Head of caudate nucleus (tissue), 42 donors: ENCODE results near the gene NPTXR.
A peak's percentile ranks its signal among the peaks of the same experiment; 100 is the strongest.
"Not testable (repeated sequence)": the region's sequence is repeated elsewhere in the genome, so short reads cannot be mapped to it uniquely, and the experiment has no call there.

Experiments used
- DNase-seq, 42 donors: peaks; one replicate each; pipeline versions ENCODE4 v3.0.0 to v3.0.0-alpha.2; 2020 to 2021; ENCODE audit warnings: mixed read lengths in 7 of 42
- intact Hi-C: fragments of 100-400 bp; cut with DNase I; formaldehyde crosslinking; loops from one replicate; pipeline ENCODE4 v1.15.0; 2022

NPTXR gene

GRCh38 chr22:38861170-38861876 is 17.5 kb upstream of the NPTXR start:
- intact Hi-C loops, result loop anchor here (10.0 kb wide), 1 partner anchor 67 kb away; the partner anchor contains the start of gene DNAL4
- DNase-seq, result peak in 1 of 42 donors; percentile 45

- peak in 1 of 42 donors; percentile 45 for DNase-seq
- intact Hi-C loops, result loop anchor here (10.0 kb wide), 1 partner anchor 66 kb away; the partner anchor contains the start of gene DNAL4
Observed at GRCh38 chr22:38860283-38861169, 16.7 kb upstream of the NPTXR start.

DNA sequence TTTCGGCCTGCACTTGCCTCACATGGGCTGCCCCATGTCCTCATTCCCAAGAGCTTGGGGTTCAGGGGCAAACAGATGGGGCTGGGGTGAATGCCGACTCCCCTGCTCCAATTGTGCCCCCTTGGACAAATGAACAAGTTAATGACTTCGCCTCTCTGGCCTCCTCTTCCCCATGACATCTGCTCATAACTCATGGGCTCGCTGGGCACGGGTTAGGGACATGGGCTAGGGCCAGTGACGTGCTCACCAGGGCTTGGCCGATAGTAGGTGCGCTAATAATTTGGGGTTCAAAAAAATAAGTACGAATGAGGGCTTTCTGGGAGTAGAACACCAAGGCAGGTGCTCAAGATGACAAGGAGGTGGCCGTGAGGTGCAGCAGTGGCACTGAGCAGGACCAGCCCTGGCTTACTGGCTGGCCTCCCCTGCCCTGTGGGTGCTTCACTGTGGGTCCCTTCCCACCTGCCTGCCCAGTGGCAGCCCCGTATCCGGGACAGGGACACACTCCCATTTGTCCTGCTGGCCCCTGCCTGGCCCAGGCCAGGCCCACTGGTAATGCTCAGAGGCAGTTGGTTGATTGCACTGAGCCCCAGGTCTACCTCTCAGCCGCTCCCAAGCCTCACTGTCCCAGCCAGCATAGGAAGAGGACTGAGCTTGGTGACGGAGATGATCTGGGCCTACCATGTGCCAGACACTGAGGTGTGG is 15.9 kb upstream of the NPTXR start:
- DNase-seq, result no peak
- intact Hi-C loops, result loop anchor here (10.0 kb wide), 1 partner anchor 65 kb away; the partner anchor contains the start of gene DNAL4

DNA sequence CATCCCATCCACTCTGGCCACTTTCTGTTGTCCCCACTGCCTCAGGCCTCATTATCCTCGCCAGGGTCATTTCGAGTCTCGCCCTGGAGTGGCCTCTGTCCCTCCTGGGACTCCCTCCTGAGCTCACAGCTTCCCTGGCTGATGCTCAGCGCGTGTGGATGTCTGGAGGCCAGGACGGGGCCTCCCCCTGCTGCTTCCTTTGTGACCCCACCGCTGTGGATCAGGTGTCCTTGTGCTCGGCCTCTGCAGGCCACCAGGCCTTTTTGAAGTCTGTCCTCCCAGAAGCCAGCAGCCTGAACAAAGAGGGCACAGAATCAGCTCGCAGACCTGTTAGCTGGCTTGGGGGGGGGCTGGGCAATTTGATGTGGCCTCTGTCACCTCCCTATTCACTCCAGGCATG is 14.7 kb upstream of the NPTXR start:
- DNase-seq, result no peak
- intact Hi-C loops, result no loop called here

DNA sequence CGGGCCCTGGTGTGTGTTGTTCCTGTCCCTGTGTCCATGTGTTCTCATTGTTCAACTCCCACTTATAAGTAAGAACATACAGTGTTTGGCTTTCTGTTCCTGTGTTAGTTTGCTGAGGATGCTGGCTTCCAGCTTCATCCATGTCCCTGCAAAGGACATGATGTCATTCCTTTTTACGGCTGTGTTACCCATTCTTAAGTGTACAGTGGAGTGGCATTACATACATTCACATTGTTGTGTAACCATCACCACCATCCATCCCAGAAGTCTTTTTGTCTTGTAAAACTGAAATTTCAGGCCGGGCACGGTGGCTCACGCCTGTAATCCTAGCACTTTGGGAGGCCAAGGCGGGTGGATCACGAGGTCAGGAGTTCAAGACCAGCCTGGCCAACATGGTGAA is 10.6 kb upstream of the NPTXR start:
- intact Hi-C loops, DNase-seq: not testable (repeated sequence)

DNA sequence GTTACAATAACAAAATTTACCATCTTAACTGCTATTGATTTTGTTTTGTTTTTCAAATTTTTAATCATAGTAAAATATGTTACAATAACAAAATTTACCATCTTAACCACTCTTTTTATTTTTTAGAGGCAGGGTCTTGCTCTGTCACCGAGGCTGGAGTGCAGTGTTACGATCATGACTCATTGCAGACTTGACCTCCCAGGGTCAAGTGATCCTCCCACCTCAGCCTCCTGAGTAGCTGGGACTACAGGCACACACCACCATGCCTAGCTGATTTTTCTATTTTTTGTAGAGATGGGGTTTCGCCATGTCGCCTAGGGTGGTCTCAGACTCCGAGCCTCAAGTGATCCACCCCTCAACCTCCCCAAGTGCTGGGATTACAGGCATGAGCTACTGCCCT is 10.1 kb upstream of the NPTXR start:
- DNase-seq, intact Hi-C loops: not testable (repeated sequence)

DNA sequence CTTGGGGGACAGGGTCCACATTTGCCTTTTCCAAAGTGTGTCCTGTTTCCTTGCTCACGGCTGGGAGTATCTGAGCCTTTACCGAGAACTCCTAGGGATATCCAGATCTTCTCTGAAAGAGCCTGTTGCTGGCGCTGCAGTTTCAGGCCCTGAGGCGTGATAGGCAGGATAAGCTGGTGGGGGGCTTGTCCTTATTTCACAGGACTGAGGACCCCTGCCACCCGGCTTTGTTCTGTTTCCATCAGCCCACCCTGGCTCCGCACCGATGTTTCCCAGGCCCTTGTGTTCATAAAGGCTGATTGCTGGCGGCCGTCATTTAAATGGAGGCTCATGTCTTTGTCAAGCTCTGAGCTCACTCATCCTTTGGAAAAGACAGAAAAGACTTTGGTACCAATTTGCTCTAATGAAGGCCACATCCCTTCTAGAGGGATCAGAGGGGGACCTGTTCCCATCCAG is 9.4 kb upstream of the NPTXR start:
- intact Hi-C loops, result no loop called here
- DNase-seq, result no peak

GRCh38 chr22:38852522-38852921 is 8.7 kb upstream of the NPTXR start:
- intact Hi-C loops, result no loop called here
- DNase-seq, result no peak

DNA sequence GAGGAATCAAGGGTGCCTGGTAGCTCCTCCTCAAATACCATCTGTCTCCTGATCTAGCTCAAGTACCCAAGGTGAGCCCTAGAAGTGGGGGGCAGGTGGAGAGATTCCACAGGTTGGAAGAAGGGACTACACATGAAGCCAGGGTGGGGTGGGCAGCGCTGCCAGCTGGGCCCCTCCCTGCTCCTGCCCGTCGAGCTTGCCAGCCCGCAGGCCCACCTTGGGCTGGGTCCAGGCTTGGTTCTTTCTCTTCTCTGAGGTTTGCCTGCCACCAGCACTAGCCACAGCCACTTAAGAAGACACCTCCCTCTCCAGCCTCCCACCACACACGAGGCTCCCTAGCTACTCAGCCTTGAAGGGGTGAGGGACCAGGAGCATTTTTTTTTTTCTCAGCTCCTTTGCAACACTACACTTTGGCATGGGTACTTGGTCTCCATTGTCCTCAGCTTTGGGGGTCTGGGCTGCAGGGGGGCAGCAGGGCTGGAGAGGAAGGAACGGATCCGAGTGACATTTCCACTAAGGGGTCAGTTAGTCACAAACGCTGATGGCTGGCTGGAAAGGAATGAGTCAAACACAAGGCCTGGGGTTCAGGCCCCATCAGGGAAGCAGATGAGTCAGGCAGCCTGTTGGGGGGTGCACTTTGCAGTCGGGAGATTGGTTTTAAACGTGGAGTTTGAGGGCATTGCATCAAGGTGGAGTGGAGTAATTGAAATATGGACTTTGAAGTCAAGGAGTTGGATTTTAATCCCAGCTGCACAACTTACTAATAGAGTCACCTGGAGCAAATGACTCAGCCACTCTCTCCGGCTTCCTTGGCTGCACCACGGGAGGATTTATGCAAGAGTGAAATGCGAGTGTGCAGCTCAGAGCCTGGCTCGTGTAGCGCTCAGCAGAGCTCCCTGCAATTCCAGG is 7.4 kb upstream of the NPTXR start:
- intact Hi-C loops, result no loop called here
- DNase-seq, result peak in 17 of 42 donors; percentile 17 to 74 (median 59)

GRCh38 chr22:38850399-38850798 is 6.6 kb upstream of the NPTXR start:
- no peak for DNase-seq
- intact Hi-C loops, result no loop called here

DNA sequence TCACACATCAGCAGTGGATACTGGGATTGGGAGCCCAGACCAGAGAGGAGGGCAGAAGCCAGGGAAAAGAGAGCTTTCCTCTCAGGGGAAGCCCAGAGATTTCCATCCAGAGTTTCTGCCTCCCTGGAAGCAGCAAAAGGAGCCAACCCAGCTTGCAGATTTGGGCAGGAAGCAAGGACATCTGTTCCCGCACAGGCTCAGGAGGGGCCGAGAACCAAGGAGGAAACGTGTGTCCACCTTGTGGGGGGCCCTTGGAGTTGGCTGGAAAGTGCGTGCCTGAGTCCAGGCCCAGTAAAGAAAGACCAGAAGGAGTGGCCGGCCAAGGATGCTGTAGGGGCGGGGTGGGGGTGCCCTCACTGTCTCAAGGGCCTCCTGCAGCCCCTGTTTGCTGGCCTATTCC is 6.0 kb upstream of the NPTXR start:
- intact Hi-C loops, result no loop called here
- DNase-seq, result no peak

- DNase-seq, result no peak
- intact Hi-C loops, result no loop called here
Observed at GRCh38 chr22:38846412-38846811, 2.6 kb upstream of the NPTXR start.

DNA sequence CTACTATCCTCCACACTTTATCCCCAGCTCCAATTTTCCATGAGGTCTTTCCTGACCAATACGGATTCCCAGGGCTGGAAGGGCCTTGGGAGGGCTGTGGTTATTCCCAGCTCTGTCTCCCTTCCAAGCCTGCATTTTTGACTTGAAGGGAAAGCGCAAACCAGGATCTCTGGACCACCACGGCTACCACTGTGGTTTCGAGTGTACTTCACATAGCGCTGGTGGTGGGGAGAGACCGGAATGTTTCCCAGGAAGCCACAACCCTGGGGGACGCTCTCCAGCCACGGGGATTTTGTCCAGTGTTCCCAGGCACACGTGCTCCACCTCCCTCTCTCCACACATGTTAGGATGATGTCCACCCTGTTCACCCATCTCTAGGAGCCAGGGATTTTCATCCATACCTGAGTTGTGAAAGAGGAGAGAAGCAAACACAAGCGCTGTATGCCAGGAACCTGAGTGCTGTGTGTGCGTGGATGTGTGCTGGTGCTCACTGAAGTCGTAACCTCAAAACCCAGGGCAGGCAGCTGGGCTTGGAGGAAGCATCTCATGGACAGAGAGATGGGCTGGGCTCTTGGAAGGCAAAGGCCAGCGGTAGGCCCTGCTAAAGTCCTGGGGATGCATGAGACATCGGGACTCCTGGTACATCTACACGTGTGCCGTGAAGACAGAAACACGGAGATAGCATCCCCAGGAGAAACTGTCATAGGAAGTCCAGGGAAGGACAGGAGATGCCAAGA is 1.3 kb upstream of the NPTXR start:
- intact Hi-C loops, result no loop called here
- DNase-seq, result no peak

DNA sequence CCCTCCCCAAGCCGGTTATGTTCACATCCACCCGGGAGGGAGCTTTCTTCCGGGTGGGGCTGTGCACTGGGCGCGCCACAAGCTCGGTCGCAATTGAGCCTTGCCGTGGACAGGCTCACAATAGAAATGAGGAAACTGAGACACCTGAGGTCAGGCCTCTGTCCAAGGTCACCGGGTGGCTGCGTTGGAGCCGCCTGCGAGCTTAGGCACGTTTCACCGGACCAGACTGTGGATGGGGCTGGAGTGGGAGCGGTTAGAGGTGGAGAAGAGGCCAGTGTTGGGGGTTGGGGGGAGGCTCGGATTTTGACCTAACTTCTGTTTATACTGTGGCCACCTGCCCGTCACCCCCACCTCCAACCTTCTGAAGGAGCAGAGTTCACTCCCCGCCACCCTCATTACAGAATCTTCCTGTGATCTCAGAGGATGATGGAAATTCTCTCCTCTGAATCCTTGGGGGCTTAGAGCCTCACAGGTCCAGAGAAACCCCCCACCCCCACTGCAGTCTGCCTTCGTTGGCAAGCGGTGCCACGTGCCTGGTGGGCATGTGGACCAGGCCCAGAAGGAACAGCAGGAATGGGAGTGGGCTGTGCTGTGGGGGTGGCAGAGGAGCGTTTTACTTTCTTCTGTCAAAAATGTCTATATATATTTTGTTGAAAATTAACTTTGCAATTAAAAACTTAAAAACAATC is 631 bp upstream of the NPTXR start:
- no peak for DNase-seq
- intact Hi-C loops, result no loop called here

DNA sequence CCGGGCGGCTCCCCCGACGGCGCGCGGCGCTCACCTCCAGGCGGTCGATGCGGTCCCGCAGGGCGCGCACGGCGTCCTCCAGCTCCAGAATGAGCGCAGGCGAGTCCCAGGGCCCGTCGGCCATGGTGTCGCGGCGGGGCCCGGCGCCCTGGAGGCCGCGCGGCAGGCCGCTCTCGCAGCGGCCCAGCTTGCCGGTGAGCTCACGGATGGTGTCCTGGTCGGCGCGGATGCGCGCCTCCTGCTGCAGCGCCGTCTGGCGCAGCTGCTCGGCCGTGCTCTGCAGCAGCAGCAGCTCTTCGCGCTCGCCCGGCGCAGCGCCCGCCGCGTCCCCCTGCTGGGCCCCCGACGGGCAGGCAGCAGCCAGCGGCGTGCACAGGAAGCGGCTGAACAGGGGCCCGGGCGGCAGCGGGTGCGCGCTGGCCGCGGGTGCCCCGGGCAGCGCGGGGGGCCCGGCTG is 599 bp downstream of the NPTXR start:
- DNase-seq, result peak in 25 of 42 donors; percentile 29 to 72 (median 57)
- intact Hi-C loops, result no loop called here

DNA sequence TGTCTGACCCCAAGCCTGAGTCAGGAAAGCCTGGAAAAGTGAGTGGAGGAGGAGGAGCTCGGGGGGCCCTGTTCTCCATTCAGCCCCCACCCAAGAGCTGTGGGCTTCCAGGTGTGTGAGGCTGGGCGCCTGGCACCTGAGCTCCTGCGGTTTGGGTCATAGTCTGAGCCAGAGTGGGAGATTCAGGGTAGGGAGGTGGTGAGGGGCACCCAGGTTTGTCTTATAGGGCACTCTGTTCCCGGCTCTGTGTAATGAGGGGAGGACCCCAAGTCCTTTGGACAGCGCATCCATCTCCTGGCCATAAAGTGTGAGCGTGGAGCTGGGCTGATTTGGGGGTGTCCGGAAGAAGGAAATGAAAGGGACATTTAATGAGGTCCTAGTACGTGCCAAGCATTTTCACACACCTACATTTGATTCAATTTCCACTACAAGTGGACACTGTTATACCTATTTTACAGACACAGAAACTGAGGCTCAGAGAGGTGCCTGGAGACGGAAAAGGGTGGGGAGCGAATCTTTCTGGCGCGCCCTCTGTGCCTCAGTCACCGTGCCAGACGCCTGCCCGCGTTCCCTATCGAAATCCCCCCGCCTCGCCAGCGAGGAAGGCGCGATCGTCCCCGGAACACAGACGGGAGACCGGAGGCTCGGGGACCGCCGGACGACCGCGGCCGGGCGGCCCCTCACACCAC is 1.2 kb downstream of the NPTXR start:
- intact Hi-C loops, result no loop called here
- DNase-seq, result no peak

GRCh38 chr22:38841635-38842034 is 2.2 kb downstream of the NPTXR start:
- DNase-seq, result no peak
- intact Hi-C loops, result no loop called here
